H1 (cell line): ENCODE results near the gene DGKI. TPM values are rescaled to one million over a fixed set of nuclear protein-coding genes. Genes with fewer than 3 reads are reported as not detected.

ENCODE experiments used
- CTCF ChIA-PET: fragments of 300-600 bp; sonication (Branson Sonifier 250); formaldehyde crosslinking; loops from one replicate; lab custom pipeline; 2021; ENCODE audit not compliant: partially characterized antibody; lab: Charles Lee
- POLR2A ChIA-PET: fragments of 300-600 bp; sonication (Branson Sonifier 250); formaldehyde crosslinking; loops from one replicate; lab custom pipeline; 2021; ENCODE audit warnings: inconsistent platforms; ENCODE audit not compliant: partially characterized antibody; lab: Charles Lee
- DNase-seq, 2 experiments: peaks; one replicate each; pipeline versions ENCODE4 v3.0.0 to v3.0.0-alpha.2; 2010 to 2022; ENCODE audit warnings: low spot score in 2 of 2, low read depth in 1 of 2, mixed read lengths in 1 of 2
- FAIRE-seq: peaks from 2 replicates; lab custom pipeline; 2011; peaks lifted over from hg19 to GRCh38; lab: Jason Lieb, UNC
- H2AFZ ChIP-seq: 2 replicates; pipeline ENCODE4 v1.8.1; 2012; ENCODE audit warnings: low read length, inconsistent platforms
- H2AK5ac ChIP-seq: 2 replicates; pipeline ENCODE4 v1.6.1; 2013; ENCODE audit warnings: low read depth, low read length
- H2BK120ac ChIP-seq: replicated peaks from 2 replicates; pipeline ENCODE3; 2013; ENCODE audit warnings: low read depth, low read length, inconsistent platforms
- H2BK12ac ChIP-seq: 2 replicates; pipeline ENCODE4 v1.6.1; 2013; ENCODE audit warnings: low read depth, low read length
- H2BK15ac ChIP-seq: 2 replicates; pipeline ENCODE4 v1.6.1; 2013; ENCODE audit warnings: low read length
- H2BK20ac ChIP-seq: 2 replicates; pipeline ENCODE4 v1.6.1; 2013; ENCODE audit warnings: low read length
- H2BK5ac ChIP-seq: 2 replicates; pipeline ENCODE4 v1.6.1; 2013; ENCODE audit warnings: low read depth, low read length
- H3K14ac ChIP-seq: 2 replicates; pipeline ENCODE4 v1.6.1; 2013; ENCODE audit warnings: inconsistent platforms; ENCODE audit not compliant: insufficient read length
- H3K18ac ChIP-seq: 2 replicates; pipeline ENCODE4 v1.6.1; 2013; ENCODE audit warnings: low read length; ENCODE audit errors: extremely low read depth
- H3K23ac ChIP-seq: 2 replicates; pipeline ENCODE4 v1.6.1; 2013; ENCODE audit warnings: inconsistent platforms; ENCODE audit not compliant: insufficient read length
- H3K23me2 ChIP-seq: 2 replicates; pipeline ENCODE4 v1.6.1; 2013; ENCODE audit warnings: low read depth, low read length
- H3K27ac ChIP-seq: 2 replicates; pipeline ENCODE4 v1.6.1; 2011; ENCODE audit warnings: low read depth, low read length, inconsistent platforms
- H3K27me3 ChIP-seq, 4 experiments: replicated peaks in 1 of 4; 1 replicate in 1 of 4; 2 replicates in 3 of 4; pipeline versions ENCODE4 v1.6.1 to v1.8.1; 2011 to 2013; ENCODE audit warnings: low read length in 3 of 4, mild to moderate bottlenecking in 3 of 4, inconsistent platforms in 2 of 4, mixed read lengths in 2 of 4, moderate library complexity in 1 of 4; ENCODE audit not compliant: control insufficient read depth in 3 of 4, insufficient read depth in 3 of 4; ENCODE audit errors: extremely low read depth in 1 of 4
- H3K36me3 ChIP-seq, 4 experiments: 2 replicates each; pipeline versions ENCODE4 v1.6.1 to v1.8.1; 2011 to 2013; ENCODE audit warnings: mild to moderate bottlenecking in 4 of 4, low read length in 3 of 4, moderate library complexity in 2 of 4, control low read depth in 1 of 4, inconsistent platforms in 1 of 4; ENCODE audit not compliant: insufficient read depth in 4 of 4, control insufficient read depth in 2 of 4
- H3K4ac ChIP-seq: replicated peaks from 2 replicates; pipeline ENCODE3; 2013; ENCODE audit warnings: low read length, low read depth, mixed read lengths, inconsistent platforms; ENCODE audit not compliant: insufficient read length
- H3K4me1 ChIP-seq, 4 experiments: replicated peaks in 1 of 4; 1 replicate in 1 of 4; 2 replicates in 3 of 4; pipeline versions ENCODE4 v1.6.1 to v1.8.1; 2011 to 2013; ENCODE audit warnings: low read length in 3 of 4, inconsistent platforms in 2 of 4, mixed read lengths in 1 of 4; ENCODE audit not compliant: insufficient read depth in 4 of 4, control insufficient read depth in 3 of 4
- H3K4me2 ChIP-seq, 2 experiments: 2 replicates each; pipeline versions ENCODE4 v1.6.1 to v1.8.1; 2011 to 2013; ENCODE audit warnings: low read depth in 2 of 2, low read length in 2 of 2, control low read depth in 1 of 2, inconsistent platforms in 1 of 2, mild to moderate bottlenecking in 1 of 2; ENCODE audit not compliant: insufficient read depth in 1 of 2
- H3K4me3 ChIP-seq, 4 experiments: fragments of 200-600, 300-600 bp in 1 of 4; sonication (generic), shearing (Covaris generic), sonication (Bioruptor Twin) in 1 of 4; 2 replicates each; pipeline versions ENCODE4 v1.5.1 to v1.8.1; 2011 to 2016; ENCODE audit warnings: low read length in 4 of 4, low read depth in 3 of 4, control low read depth in 2 of 4, inconsistent platforms in 2 of 4, mild to moderate bottlenecking in 2 of 4, mixed read lengths in 1 of 4, moderate library complexity in 1 of 4; ENCODE audit not compliant: insufficient read depth in 2 of 4; ENCODE audit errors: extremely low read depth in 1 of 4
- H3K56ac ChIP-seq: replicated peaks from 2 replicates; pipeline ENCODE3; 2013; ENCODE audit warnings: low read depth, mild to moderate bottlenecking, mixed read lengths, low read length, inconsistent platforms; ENCODE audit not compliant: insufficient read length
- H3K79me1 ChIP-seq: 2 replicates; pipeline ENCODE4 v1.6.1; 2013; ENCODE audit warnings: low read depth, low read length, control low read depth
- H3K79me2 ChIP-seq, 2 experiments: 2 replicates each; pipeline versions ENCODE4 v1.6.1 to v1.8.1; 2012 to 2013; ENCODE audit warnings: low read length in 2 of 2, mild to moderate bottlenecking in 2 of 2, inconsistent platforms in 1 of 2; ENCODE audit not compliant: insufficient read depth in 2 of 2, control insufficient read depth in 1 of 2
- H3K9ac ChIP-seq, 4 experiments: replicated peaks in 1 of 4; 1 replicate in 1 of 4; 2 replicates in 3 of 4; pipeline versions ENCODE4 v1.6.1 to v1.8.1; 2011 to 2013; ENCODE audit warnings: low read depth in 3 of 4, low read length in 3 of 4, control low read depth in 2 of 4, mild to moderate bottlenecking in 2 of 4, moderate library complexity in 2 of 4, inconsistent platforms in 1 of 4; ENCODE audit errors: extremely low read depth in 1 of 4
- H3K9me3 ChIP-seq, 2 experiments: 2 replicates each; pipeline versions ENCODE4 v1.6.1 to v1.8.1; 2012 to 2013; ENCODE audit warnings: mild to moderate bottlenecking in 2 of 2, moderate library complexity in 2 of 2, control low read depth in 1 of 2, inconsistent platforms in 1 of 2, low read depth in 1 of 2, low read length in 1 of 2, mixed read lengths in 1 of 2; ENCODE audit not compliant: insufficient read depth in 2 of 2
- H4K20me1 ChIP-seq, 2 experiments: replicated peaks in 1 of 2; 2 replicates each; pipeline versions ENCODE3 to v1.8.1; 2011 to 2013; ENCODE audit warnings: inconsistent platforms in 2 of 2, low read length in 2 of 2, mild to moderate bottlenecking in 1 of 2; ENCODE audit not compliant: insufficient read depth in 2 of 2, control insufficient read depth in 1 of 2
- H4K5ac ChIP-seq: 2 replicates; pipeline ENCODE4 v1.6.1; 2013; ENCODE audit warnings: low read length, low read depth, mixed read lengths, inconsistent platforms; ENCODE audit not compliant: insufficient read length
- H4K8ac ChIP-seq: 2 replicates; pipeline ENCODE4 v1.8.0; 2013; ENCODE audit warnings: mild to moderate bottlenecking, moderate library complexity, low read length, inconsistent platforms; ENCODE audit not compliant: insufficient read depth; ENCODE audit errors: extremely low read depth
- H4K91ac ChIP-seq: replicated peaks from 2 replicates; pipeline ENCODE3; 2013; ENCODE audit warnings: low read length, mixed read lengths, inconsistent platforms; ENCODE audit not compliant: insufficient read length
- CHD2 ChIP-seq: IDR thresholded peaks from 2 replicates; pipeline ENCODE4 v1.6.1; 2012; ENCODE audit warnings: low read length, improper control_type of control experiment
- WGBS, 2 experiments: shearing (Covaris generic) in 1 of 2; methylation state at CpG; one replicate each; pipeline versions ENCODE4 v1.1.6 to v1.1.7; 2013 to 2015; ENCODE audit warnings: low lambda C conversion rate in 2 of 2, mixed read lengths in 2 of 2, inconsistent platforms in 1 of 2, low coverage in 1 of 2, missing lambda C conversion rate in 1 of 2; ENCODE audit not compliant: insufficient replicate concordance in 2 of 2, insufficient coverage in 1 of 2, insufficient read length in 1 of 2; ENCODE audit errors: extremely low coverage in 1 of 2, missing lambda C conversion rate in 1 of 2; 5-methylcytosine and 5-hydroxymethylcytosine counted together
- polyA plus RNA-seq, 7 experiments: library from polyadenylated mRNA; depleted of rRNA in 3 of 7; stranded (reverse) in 5 of 7; unstranded in 2 of 7; fragments of >200 nt in 5 of 7; fragments of 200-250 nt in 2 of 7; gene quantifications; 1 replicate in 5 of 7; 2 replicates in 1 of 7; 4 replicates in 1 of 7; pipeline versions ENCODE4 v1.2.1 to v1.2.3, GENCODE V29; 2011 to 2013; ENCODE audit warnings: missing spikeins in 2 of 7, mixed read lengths in 2 of 7
- total RNA-seq: library from RNA; stranded (reverse); fragmentation: NEBNext Ultra II Directional; extraction: Animal tissue kit (Norgen Biotek cat#: 25700); gene quantifications from 2 replicates; pipeline ENCODE4 v1.2.1, GENCODE V29; 2021
- TF ChIP-seq, protein P1 (sequence below): IDR thresholded peaks from 2 replicates; pipeline ENCODE4 v1.6.1; 2012; ENCODE audit warnings: low read length, inconsistent platforms

DGKI gene
- total and polyA plus RNA-seq, 2 of the 8 experiments (the other 6 are each of a cell fraction or from before 2014, with no cell fraction given): 0.20 to 0.71 TPM

DNA sequence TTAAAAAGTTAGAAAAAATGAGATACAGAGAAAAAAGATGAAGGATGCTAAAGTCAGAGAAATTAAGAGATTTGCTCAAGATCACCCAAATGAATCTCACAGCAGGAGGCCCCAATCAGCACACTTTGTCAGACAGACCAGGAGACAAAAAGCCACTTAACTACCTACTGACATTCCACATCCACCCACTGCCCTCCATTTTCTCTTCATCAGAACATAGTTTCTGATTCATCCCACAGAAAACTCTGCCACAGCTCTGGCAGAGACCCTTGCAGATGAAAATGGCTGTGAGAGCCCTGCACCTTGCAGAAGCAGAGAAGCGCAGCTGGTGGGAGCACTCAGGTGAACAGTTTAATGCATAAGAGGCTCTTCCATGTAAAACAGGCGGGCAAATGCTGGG lies 26.6 kb downstream of the DGKI start:
- Histone ChIP-seq H2BK15ac (no peak overlapping the region), H4K20me1 (no peaks in the 10 kb centered on the region), H2BK5ac (peak overlapping the region; percentile 26; the same call in 1 of the 2 replicates), H3K14ac (no peak overlapping the region), H3K9me3 (no peaks in the 10 kb centered on the region; a peak in 1 of 4 replicates), H2BK120ac (no peak overlapping the region), H4K5ac (no peak overlapping the region), H2BK12ac (0 out of 2 replicates have a peak overlapping the region, but pooled peaks have one; percentile 62), H4K8ac (no peak overlapping the region), H3K27me3 (no peaks in the 10 kb centered on the region), H3K79me1 (no peaks in the 10 kb centered on the region), H3K56ac (no peak overlapping the region), H3K4ac (peak overlapping the region; percentile 65), H3K23ac (no peak overlapping the region), H3K79me2 (no peaks in the 10 kb centered on the region), H3K4me2 (peak overlapping the region; percentile 57 to 61), H3K27ac (no peak overlapping the region), H3K4me1 (peaks cover 7 to 15% (median 10%) of the 10 kb centered on the region in 4 experiments), H3K4me3 (peak overlapping the region in 1 of 4 experiments; percentile 14; a peak in 3 of 8 replicates), H2BK20ac (0 out of 2 replicates have a peak overlapping the region, but pooled peaks have one; percentile 81), H2AK5ac (no peak overlapping the region; the same call in 1 of the 2 replicates), H3K36me3 (no peaks in the 10 kb centered on the region; a peak in 1 of 8 replicates), H3K23me2 (no peaks in the 10 kb centered on the region), H4K91ac (peak overlapping the region; percentile 34), H2AFZ (peak overlapping the region; percentile 56), H3K18ac (peak overlapping the region; percentile 17; the same call in 1 of the 2 replicates), H3K9ac (no peak overlapping the region)
- no peak for DNase-seq
- FAIRE-seq: no peak
- ChIA-PET POLR2A (no interaction called here), CTCF (interaction anchor here (1.4 to 3.7 kb wide), 3 partner anchors 17 to 163 kb away, joined by 7 to 14 read pairs (median 11); no protein-coding TSS in a partner anchor)
- 78% methylated on average over 2 of the region's 2 CpGs; no CpG with 5 or more reads in 1 of the 2 experiments for WGBS, 2 experiments
- no peak for TF ChIP-seq CHD2
- TF ChIP-seq, protein P1, sequence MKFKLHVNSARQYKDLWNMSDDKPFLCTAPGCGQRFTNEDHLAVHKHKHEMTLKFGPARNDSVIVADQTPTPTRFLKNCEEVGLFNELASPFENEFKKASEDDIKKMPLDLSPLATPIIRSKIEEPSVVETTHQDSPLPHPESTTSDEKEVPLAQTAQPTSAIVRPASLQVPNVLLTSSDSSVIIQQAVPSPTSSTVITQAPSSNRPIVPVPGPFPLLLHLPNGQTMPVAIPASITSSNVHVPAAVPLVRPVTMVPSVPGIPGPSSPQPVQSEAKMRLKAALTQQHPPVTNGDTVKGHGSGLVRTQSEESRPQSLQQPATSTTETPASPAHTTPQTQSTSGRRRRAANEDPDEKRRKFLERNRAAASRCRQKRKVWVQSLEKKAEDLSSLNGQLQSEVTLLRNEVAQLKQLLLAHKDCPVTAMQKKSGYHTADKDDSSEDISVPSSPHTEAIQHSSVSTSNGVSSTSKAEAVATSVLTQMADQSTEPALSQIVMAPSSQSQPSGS: no peak
